Natural killer cell (primary cell): ENCODE data around the gene SEMA4B. TPM values are rescaled to one million over a fixed set of nuclear protein-coding genes. Genes with fewer than 3 reads are reported as not detected.

Experiments used
- ATAC-seq, 3 donors: fragments of 150-1000 bp in 2 of 3; fragments of 200-7000 bp in 1 of 3; cut with Tn5 transposase; 1 replicate in 1 of 3; 2 replicates in 2 of 3; pipeline ENCODE4 v1.10.0; 2021; ENCODE audit warnings: mild to moderate bottlenecking in 2 of 3, moderate library complexity in 2 of 3
- DNase-seq, 2 donors: peaks; one replicate each; pipeline versions ENCODE4 v3.0.0 to v3.0.0-alpha.2; 2013 to 2021; ENCODE audit warnings: mixed read lengths in 1 of 2
- H3K27ac ChIP-seq: one replicate; pipeline ENCODE4 v1.5.1; 2013; ENCODE audit warnings: mild to moderate bottlenecking, low read length
- H3K27me3 ChIP-seq: one replicate; pipeline ENCODE4 v1.6.1; 2013; ENCODE audit warnings: low read length; ENCODE audit not compliant: control insufficient read depth, insufficient read depth
- H3K36me3 ChIP-seq: one replicate; pipeline ENCODE4 v1.6.1; 2013; ENCODE audit warnings: low read length; ENCODE audit not compliant: control insufficient read depth, insufficient read depth
- H3K4me1 ChIP-seq: one replicate; pipeline ENCODE4 v1.6.1; 2013; ENCODE audit warnings: low read length; ENCODE audit not compliant: control insufficient read depth, insufficient read depth
- H3K4me3 ChIP-seq: one replicate; pipeline ENCODE4 v1.5.1; 2013; ENCODE audit warnings: low read length
- H3K9me3 ChIP-seq: one replicate; pipeline ENCODE4 v1.6.1; 2013; ENCODE audit warnings: low read length; ENCODE audit not compliant: control insufficient read depth, insufficient read depth
- H3K27ac Mint-ChIP-seq, 2 donors: one replicate each; pipeline ENCODE4 v1.8.0; 2022; ENCODE audit warnings: mild to moderate bottlenecking in 2 of 2, mixed read lengths in 2 of 2, moderate library complexity in 1 of 2
- H3K27me3 Mint-ChIP-seq, 2 donors: one replicate each; pipeline ENCODE4 v1.8.0; 2022; ENCODE audit warnings: low read depth in 2 of 2, mixed read lengths in 2 of 2
- H3K36me3 Mint-ChIP-seq: one replicate; pipeline ENCODE4 v1.8.0; 2022; ENCODE audit warnings: mixed read lengths
- H3K4me1 Mint-ChIP-seq, 2 donors: one replicate each; pipeline ENCODE4 v1.8.0; 2022; ENCODE audit warnings: mixed read lengths in 2 of 2
- H3K4me3 Mint-ChIP-seq: one replicate; pipeline ENCODE4 v1.8.0; 2022; ENCODE audit warnings: mild to moderate bottlenecking, moderate library complexity, mixed read lengths
- H3K9me3 Mint-ChIP-seq, 2 donors: one replicate each; pipeline ENCODE4 v1.8.0; 2022; ENCODE audit warnings: mixed read lengths in 2 of 2
- WGBS: methylation state at CpG from one replicate; pipeline ENCODE4 v1.1.7; 2013; ENCODE audit warnings: missing lambda C conversion rate; ENCODE audit not compliant: insufficient coverage; 5-methylcytosine and 5-hydroxymethylcytosine counted together
- intact Hi-C: fragments of 100-400 bp; cut with micrococcal nuclease; formaldehyde crosslinking; loops from one replicate; pipeline ENCODE4 v1.14.2; 2022
- total RNA-seq, 4 donors: library from RNA; stranded (reverse); fragments of 120-200 nt in 1 of 4; gene quantifications; one replicate each; pipeline versions ENCODE4 v1.2.3 to v1.2.4, GENCODE V29; 2013 to 2022
- TF ChIP-seq, protein P1 (sequence below): fragments of 200-600 bp; IDR thresholded peaks from one replicate; pipeline ENCODE4 v1.8.0; 2022; ENCODE audit warnings: antibody characterized with exemption

SEMA4B gene
- total RNA-seq, 3 donors from 2014 or later (not counting 1 experiment from before 2014, with no cell fraction given) = 13.1 to 28.1 (median 25.0) TPM

GRCh38 chr15:90225504-90226234, 24.5 kb downstream of the SEMA4B start:
- WGBS = 95% methylated on average over 18 of the region's 18 CpGs
- ATAC-seq (no peak), DNase-seq (no peak)
- H3K4me1 Mint-ChIP-seq = peaks cover 9 to 18% of the 10 kb centered on the region in 2 donors
- peaks cover 68% of the 10 kb centered on the region for H3K36me3 ChIP-seq
- peaks cover 11% of the 10 kb centered on the region for H3K4me1 ChIP-seq
- no peak overlapping the region for H3K27ac ChIP-seq
- H3K9me3 Mint-ChIP-seq = no peaks in the 10 kb centered on the region
- intact Hi-C loops = no loop called here
- H3K9me3 ChIP-seq = no peaks in the 10 kb centered on the region
- TF ChIP-seq, protein P1, sequence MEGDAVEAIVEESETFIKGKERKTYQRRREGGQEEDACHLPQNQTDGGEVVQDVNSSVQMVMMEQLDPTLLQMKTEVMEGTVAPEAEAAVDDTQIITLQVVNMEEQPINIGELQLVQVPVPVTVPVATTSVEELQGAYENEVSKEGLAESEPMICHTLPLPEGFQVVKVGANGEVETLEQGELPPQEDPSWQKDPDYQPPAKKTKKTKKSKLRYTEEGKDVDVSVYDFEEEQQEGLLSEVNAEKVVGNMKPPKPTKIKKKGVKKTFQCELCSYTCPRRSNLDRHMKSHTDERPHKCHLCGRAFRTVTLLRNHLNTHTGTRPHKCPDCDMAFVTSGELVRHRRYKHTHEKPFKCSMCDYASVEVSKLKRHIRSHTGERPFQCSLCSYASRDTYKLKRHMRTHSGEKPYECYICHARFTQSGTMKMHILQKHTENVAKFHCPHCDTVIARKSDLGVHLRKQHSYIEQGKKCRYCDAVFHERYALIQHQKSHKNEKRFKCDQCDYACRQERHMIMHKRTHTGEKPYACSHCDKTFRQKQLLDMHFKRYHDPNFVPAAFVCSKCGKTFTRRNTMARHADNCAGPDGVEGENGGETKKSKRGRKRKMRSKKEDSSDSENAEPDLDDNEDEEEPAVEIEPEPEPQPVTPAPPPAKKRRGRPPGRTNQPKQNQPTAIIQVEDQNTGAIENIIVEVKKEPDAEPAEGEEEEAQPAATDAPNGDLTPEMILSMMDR = no peak
- H3K36me3 Mint-ChIP-seq = no peaks in the 10 kb centered on the region
- no peaks in the 10 kb centered on the region for H3K27me3 Mint-ChIP-seq
- H3K4me3 ChIP-seq = no peak overlapping the region
- H3K27ac Mint-ChIP-seq = no peak overlapping the region
- no peaks in the 10 kb centered on the region for H3K27me3 ChIP-seq
- H3K4me3 Mint-ChIP-seq = peak overlapping the region; percentile 13

DNA sequence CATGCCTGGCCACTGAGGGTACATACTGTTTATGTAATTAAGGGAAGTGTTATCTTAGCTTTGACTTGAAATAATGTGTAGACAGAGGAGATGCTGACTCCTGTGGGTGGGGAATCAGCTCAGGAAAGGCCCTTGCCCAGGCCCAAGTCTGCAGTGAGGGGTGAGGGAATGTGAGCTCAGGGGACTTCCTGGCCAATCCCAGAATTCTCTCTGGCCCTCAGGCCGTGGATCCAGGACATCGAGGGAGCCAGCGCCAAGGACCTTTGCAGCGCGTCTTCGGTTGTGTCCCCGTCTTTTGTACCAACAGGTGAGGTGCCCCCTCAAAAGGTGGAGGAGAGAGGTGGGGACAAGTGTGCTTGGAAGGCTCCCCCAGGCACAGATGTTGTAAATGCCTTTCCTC, 26.2 kb downstream of the SEMA4B start:
- Histone ChIP-seq H3K4me1 (peaks cover 28% of the 10 kb centered on the region), H3K36me3 (peaks cover 62% of the 10 kb centered on the region), H3K4me3 (no peak overlapping the region), H3K27me3 (no peaks in the 10 kb centered on the region), H3K27ac (no peak overlapping the region), H3K9me3 (no peaks in the 10 kb centered on the region)
- Mint-ChIP-seq H3K4me1 (peaks cover 26 to 34% of the 10 kb centered on the region in 2 donors), H3K27ac (no peak overlapping the region), H3K36me3 (no peaks in the 10 kb centered on the region), H3K27me3 (no peaks in the 10 kb centered on the region), H3K9me3 (no peaks in the 10 kb centered on the region), H3K4me3 (no peak overlapping the region)
- DNase-seq = no peak
- WGBS = 99% methylated on average over 7 of the region's 7 CpGs
- ATAC-seq = no peak
- TF ChIP-seq, protein P1 = no peak
- intact Hi-C loops = no loop called here

DNA sequence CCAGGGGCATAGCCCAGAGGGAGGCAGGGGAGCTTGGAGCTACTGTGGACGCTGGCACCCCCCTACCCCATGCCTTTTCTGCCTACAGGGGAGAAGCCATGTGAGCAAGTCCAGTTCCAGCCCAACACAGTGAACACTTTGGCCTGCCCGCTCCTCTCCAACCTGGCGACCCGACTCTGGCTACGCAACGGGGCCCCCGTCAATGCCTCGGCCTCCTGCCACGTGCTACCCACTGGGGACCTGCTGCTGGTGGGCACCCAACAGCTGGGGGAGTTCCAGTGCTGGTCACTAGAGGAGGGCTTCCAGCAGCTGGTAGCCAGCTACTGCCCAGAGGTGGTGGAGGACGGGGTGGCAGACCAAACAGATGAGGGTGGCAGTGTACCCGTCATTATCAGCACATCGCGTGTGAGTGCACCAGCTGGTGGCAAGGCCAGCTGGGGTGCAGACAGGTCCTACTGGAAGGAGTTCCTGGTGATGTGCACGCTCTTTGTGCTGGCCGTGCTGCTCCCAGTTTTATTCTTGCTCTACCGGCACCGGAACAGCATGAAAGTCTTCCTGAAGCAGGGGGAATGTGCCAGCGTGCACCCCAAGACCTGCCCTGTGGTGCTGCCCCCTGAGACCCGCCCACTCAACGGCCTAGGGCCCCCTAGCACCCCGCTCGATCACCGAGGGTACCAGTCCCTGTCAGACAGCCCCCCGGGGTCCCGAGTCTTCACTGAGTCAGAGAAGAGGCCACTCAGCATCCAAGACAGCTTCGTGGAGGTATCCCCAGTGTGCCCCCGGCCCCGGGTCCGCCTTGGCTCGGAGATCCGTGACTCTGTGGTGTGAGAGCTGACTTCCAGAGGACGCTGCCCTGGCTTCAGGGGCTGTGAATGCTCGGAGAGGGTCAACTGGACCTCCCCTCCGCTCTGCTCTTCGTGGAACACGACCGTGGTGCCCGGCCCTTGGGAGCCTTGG, 27.0 kb downstream of the SEMA4B start:
- 95% methylated on average over 38 of the region's 38 CpGs for WGBS
- Mint-ChIP-seq H3K4me3 (no peak overlapping the region), H3K4me1 (peaks cover 33 to 42% of the 10 kb centered on the region in 2 donors), H3K27ac (peak overlapping the region in 1 of 2 donors; percentile 99), H3K27me3 (no peaks in the 10 kb centered on the region), H3K9me3 (no peaks in the 10 kb centered on the region), H3K36me3 (no peaks in the 10 kb centered on the region)
- intact Hi-C loops = no loop called here
- peaks cover 57% of the 10 kb centered on the region for H3K36me3 ChIP-seq
- no peak overlapping the region for H3K27ac ChIP-seq
- H3K4me3 ChIP-seq = no peak overlapping the region
- no peaks in the 10 kb centered on the region for H3K9me3 ChIP-seq
- ATAC-seq (no peak), DNase-seq (no peak)
- H3K4me1 ChIP-seq = peaks cover 35% of the 10 kb centered on the region
- H3K27me3 ChIP-seq = no peaks in the 10 kb centered on the region
- TF ChIP-seq, protein P1 = no peak
